Measurements from ENCODE around the gene KLHL3. TPM values are rescaled to one million over a fixed set of nuclear protein-coding genes. Genes with fewer than 3 reads are reported as not detected.

The KLHL3 gene
- total and polyA plus RNA-seq, 11 donors = 8.3 to 77.6 (median 26.1) TPM

DNA sequence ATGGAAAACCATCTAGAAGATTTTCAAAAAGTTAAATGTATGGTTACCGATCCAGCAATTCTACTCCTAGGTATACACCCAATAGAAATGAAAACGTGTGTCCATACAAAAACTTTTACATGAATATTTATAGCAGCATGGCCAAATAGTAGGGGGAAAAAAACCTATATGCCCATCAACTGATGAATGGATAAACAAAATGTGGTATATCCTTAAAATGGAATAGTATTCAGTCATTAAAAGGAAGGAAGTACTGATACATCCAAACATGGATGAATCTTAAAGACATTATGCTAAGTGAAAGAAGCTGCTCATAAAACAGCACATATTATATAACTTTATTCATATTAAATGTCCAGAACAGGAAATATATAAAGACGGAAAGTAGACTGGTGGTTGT is 143.6 kb downstream of the KLHL3 start:
- peaks cover 0 to 11% (median 2%) of the 10 kb centered on the region in 12 donors for H3K9me3 ChIP-seq
- 85 to 89% (median 87%) methylated on average over 3 of the region's 3 CpGs for WGBS, 4 donors
- H3K27ac ChIP-seq = no peak overlapping the region
- H3K4me1 ChIP-seq = no peaks in the 10 kb centered on the region
- no peaks in the 10 kb centered on the region for H3K36me3 ChIP-seq
- intact Hi-C loops (cut with DNase I) = no loop called here
- no peak for DNase-seq
- TF ChIP-seq, protein P1, sequence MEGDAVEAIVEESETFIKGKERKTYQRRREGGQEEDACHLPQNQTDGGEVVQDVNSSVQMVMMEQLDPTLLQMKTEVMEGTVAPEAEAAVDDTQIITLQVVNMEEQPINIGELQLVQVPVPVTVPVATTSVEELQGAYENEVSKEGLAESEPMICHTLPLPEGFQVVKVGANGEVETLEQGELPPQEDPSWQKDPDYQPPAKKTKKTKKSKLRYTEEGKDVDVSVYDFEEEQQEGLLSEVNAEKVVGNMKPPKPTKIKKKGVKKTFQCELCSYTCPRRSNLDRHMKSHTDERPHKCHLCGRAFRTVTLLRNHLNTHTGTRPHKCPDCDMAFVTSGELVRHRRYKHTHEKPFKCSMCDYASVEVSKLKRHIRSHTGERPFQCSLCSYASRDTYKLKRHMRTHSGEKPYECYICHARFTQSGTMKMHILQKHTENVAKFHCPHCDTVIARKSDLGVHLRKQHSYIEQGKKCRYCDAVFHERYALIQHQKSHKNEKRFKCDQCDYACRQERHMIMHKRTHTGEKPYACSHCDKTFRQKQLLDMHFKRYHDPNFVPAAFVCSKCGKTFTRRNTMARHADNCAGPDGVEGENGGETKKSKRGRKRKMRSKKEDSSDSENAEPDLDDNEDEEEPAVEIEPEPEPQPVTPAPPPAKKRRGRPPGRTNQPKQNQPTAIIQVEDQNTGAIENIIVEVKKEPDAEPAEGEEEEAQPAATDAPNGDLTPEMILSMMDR (IDR thresholded peaks at IDR 0.05) = no peak
- TF ChIP-seq POLR2A (IDR thresholded peaks at IDR 0.05) = no peak
- no peak overlapping the region for H3K4me3 ChIP-seq
- ATAC-seq = no peak
- H3K27me3 ChIP-seq = peaks cover 0 to 16% (median 0%) of the 10 kb centered on the region in 9 donors

DNA sequence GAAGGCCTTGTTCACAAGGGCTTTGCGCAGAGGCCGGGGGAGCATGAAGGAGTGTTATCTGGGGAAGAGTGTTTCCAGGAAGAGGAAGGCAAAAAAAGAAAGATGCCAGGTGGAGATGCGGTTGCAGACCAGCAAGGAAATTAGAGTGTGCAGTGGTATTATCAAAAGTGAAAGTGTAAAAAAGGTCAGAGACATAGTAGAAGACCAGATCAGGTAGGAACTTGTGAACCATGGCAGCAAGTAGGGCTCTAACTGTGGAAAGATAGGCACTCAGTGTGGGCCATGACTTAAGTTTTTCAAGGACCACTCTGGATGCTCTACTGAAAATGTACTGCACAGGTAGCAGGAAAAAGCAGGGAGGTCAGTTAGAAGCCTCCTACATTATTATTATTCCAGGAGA is 146.7 kb downstream of the KLHL3 start:
- H3K27ac ChIP-seq = no peak overlapping the region
- TF ChIP-seq, protein P1 (IDR thresholded peaks at IDR 0.05) = no peak
- no peak for TF ChIP-seq POLR2A (IDR thresholded peaks at IDR 0.05)
- peaks cover 0 to 15% (median 3%) of the 10 kb centered on the region in 12 donors for H3K9me3 ChIP-seq
- intact Hi-C loops (cut with DNase I) = no loop called here
- ATAC-seq (no peak), DNase-seq (no peak)
- WGBS, 4 donors = 79 to 89% (median 82%) methylated on average over 3 of the region's 3 CpGs
- no peak overlapping the region for H3K4me3 ChIP-seq
- H3K4me1 ChIP-seq = no peaks in the 10 kb centered on the region
- H3K27me3 ChIP-seq = peaks cover 0 to 16% (median 0%) of the 10 kb centered on the region in 9 donors
- H3K36me3 ChIP-seq = no peaks in the 10 kb centered on the region

DNA sequence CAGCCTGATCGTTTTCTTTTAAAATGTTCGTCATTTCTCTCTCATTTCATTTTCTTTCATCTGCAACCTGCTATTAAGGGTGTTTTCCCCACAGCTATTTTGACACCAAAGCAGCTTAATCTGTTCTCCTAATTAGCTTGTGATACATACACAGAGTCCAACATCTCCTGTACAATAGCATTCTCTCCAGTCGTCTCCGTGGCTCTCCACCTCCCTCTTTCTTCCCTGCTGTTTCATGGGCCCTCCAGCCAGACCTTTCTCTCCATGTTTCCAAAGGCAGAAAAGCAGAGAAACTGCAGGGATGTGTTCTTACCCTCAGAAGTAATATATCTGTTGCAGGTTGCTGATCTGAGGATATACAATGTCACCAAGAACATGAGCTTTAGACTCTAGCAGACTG is 148.0 kb downstream of the KLHL3 start:
- ATAC-seq (no peak), DNase-seq (no peak)
- no peaks in the 10 kb centered on the region for H3K36me3 ChIP-seq
- peaks cover 0 to 15% (median 3%) of the 10 kb centered on the region in 12 donors for H3K9me3 ChIP-seq
- H3K27me3 ChIP-seq = peaks cover 0 to 9% (median 0%) of the 10 kb centered on the region in 9 donors
- no peak overlapping the region for H3K4me3 ChIP-seq
- WGBS, 4 donors = 78 to 83% (median 82%) methylated on average over 4 of the region's 4 CpGs
- TF ChIP-seq, protein P1 (IDR thresholded peaks at IDR 0.05) = no peak
- TF ChIP-seq POLR2A (IDR thresholded peaks at IDR 0.05) = no peak
- no peak overlapping the region for H3K27ac ChIP-seq
- no peaks in the 10 kb centered on the region for H3K4me1 ChIP-seq
- intact Hi-C loops (cut with DNase I) = no loop called here

- ATAC-seq (no peak), DNase-seq (no peak)
- Histone ChIP-seq H3K9me3 (peaks cover 0 to 7% (median 0%) of the 10 kb centered on the region in 12 donors), H3K27ac (no peak overlapping the region), H3K4me1 (no peaks in the 10 kb centered on the region), H3K4me3 (no peak overlapping the region), H3K27me3 (peaks cover 0 to 4% (median 0%) of the 10 kb centered on the region in 9 donors), H3K36me3 (no peaks in the 10 kb centered on the region)
- 84 to 97% (median 91%) methylated on average over 1 of the region's 1 CpG for WGBS, 4 donors
- TF ChIP-seq POLR2A (IDR thresholded peaks at IDR 0.05) = no peak
- TF ChIP-seq, protein P1 (IDR thresholded peaks at IDR 0.05) = no peak
- intact Hi-C loops (cut with DNase I) = no loop called here
Observed at GRCh38 chr5:137584262-137584661, 151.6 kb downstream of the KLHL3 start.
